ENCODE data around the gene PLA2G7.

- TF ChIP-seq CTCF (IDR thresholded peaks at IDR 0.05) (no peak), EZH2 (IDR thresholded peaks at IDR 0.05; ENCODE audit: borderline replicate concordance, insufficient read depth, low read depth, low read length, poor library complexity, severe bottlenecking) (no peak)
Measured at GRCh38 chr6:46736906-46737305, 1.7 kb upstream of the PLA2G7 start.

Data from B cell (primary cell).